SK-N-SH (cell line): ENCODE data around the gene PPARD. TPM values are rescaled to one million over a fixed set of nuclear protein-coding genes. Genes with fewer than 3 reads are reported as not detected.

Experiments
- CTCF ChIA-PET: fragments of 300-600, 350-600 bp; formaldehyde crosslinking; extraction: SDS; loops from one replicate; lab custom pipeline; 2021; lab: Yijun Ruan, JAX
- POLR2A ChIA-PET: fragments of 350-600 bp; sonication (Branson Sonifier 250); formaldehyde crosslinking; extraction: SDS; loops from one replicate; lab custom pipeline; 2020; ENCODE audit warnings: antibody characterized with exemption, inconsistent platforms; lab: Yijun Ruan, JAX
- DNase-seq: peaks from one replicate; pipeline ENCODE4 v3.0.0; 2012
- H2AFZ ChIP-seq: fragments of 200-600 bp; sonication (generic); 2 replicates; pipeline ENCODE4 v1.8.1; 2016; ENCODE audit warnings: antibody characterized with exemption, mild to moderate bottlenecking, low read depth
- H3F3A ChIP-seq: fragments of 200-600 bp; sonication (generic); replicated peaks from 2 replicates; pipeline ENCODE3; 2016; ENCODE audit warnings: antibody characterized with exemption, mild to moderate bottlenecking; ENCODE audit not compliant: insufficient read depth
- H3K27ac ChIP-seq, 2 experiments: fragments of 200-500 bp in 1 of 2; fragments of 200-600 bp in 1 of 2; sonication (Bioruptor generic) in 1 of 2; sonication (generic), shearing (Covaris generic) in 1 of 2; 2 replicates each; pipeline versions ENCODE4 v1.5.1 to v1.6.1; 2014 to 2016; ENCODE audit warnings: low read depth in 2 of 2, inconsistent platforms in 1 of 2, low read length in 1 of 2, mild to moderate bottlenecking in 1 of 2, mixed read lengths in 1 of 2
- H3K27me3 ChIP-seq: fragments of 200-600 bp; sonication (generic), shearing (Covaris generic); 2 replicates; pipeline ENCODE4 v1.6.1; 2016; ENCODE audit warnings: mixed run types; ENCODE audit not compliant: insufficient read depth
- H3K36me3 ChIP-seq, 2 experiments: fragments of 200-500 bp in 1 of 2; fragments of 200-600 bp in 1 of 2; sonication (Bioruptor generic) in 1 of 2; sonication (generic) in 1 of 2; replicated peaks in 1 of 2; 2 replicates each; pipeline versions ENCODE3 to v1.5.1; 2014 to 2016; ENCODE audit warnings: low read length in 1 of 2, mild to moderate bottlenecking in 1 of 2; ENCODE audit not compliant: insufficient read depth in 2 of 2, control insufficient read depth in 1 of 2
- H3K4me1 ChIP-seq, 2 experiments: fragments of 200-500 bp in 1 of 2; fragments of 200-600 bp in 1 of 2; sonication (Bioruptor generic) in 1 of 2; sonication (generic), shearing (Covaris generic) in 1 of 2; 2 replicates each; pipeline versions ENCODE4 v1.5.1 to v1.6.1; 2014 to 2016; ENCODE audit warnings: low read depth in 1 of 2, low read length in 1 of 2, mixed run types in 1 of 2; ENCODE audit not compliant: insufficient read depth in 2 of 2, control insufficient read depth in 1 of 2
- H3K4me2 ChIP-seq: fragments of 200-600 bp; sonication (generic), shearing (Covaris generic); 2 replicates; pipeline ENCODE4 v1.6.1; 2017; ENCODE audit warnings: mixed run types
- H3K4me3 ChIP-seq, 2 experiments: fragments of 200-500 bp in 1 of 2; fragments of 200-600 bp in 1 of 2; sonication (Bioruptor generic) in 1 of 2; sonication (generic), shearing (Covaris generic) in 1 of 2; 2 replicates each; pipeline versions ENCODE4 v1.5.1 to v1.8.1; 2014 to 2016; ENCODE audit warnings: low read depth in 2 of 2, inconsistent platforms in 1 of 2, low read length in 1 of 2, mild to moderate bottlenecking in 1 of 2, mixed read lengths in 1 of 2, moderate library complexity in 1 of 2
- H3K79me2 ChIP-seq: fragments of 200-600 bp; sonication (generic); 2 replicates; pipeline ENCODE4 v1.8.1; 2017; ENCODE audit warnings: mild to moderate bottlenecking; ENCODE audit not compliant: insufficient read depth
- H3K9ac ChIP-seq: fragments of 200-600 bp; sonication (generic); 2 replicates; pipeline ENCODE4 v1.6.1; 2017; ENCODE audit warnings: mixed run types
- H3K9me2 ChIP-seq: fragments of 200-600 bp; sonication (generic); 2 replicates; pipeline ENCODE4 v1.6.1; 2017; ENCODE audit warnings: mixed run types
- H3K9me3 ChIP-seq: fragments of 200-600 bp; sonication (generic); 2 replicates; pipeline ENCODE4 v1.6.1; 2017; ENCODE audit warnings: mixed run types, mild to moderate bottlenecking, moderate library complexity
- H4K20me1 ChIP-seq: fragments of 200-600 bp; sonication (generic); 2 replicates; pipeline ENCODE4 v1.6.1; 2017; ENCODE audit warnings: mild to moderate bottlenecking, mixed run types; ENCODE audit not compliant: insufficient read depth
- ELF1 ChIP-seq: IDR thresholded peaks from 2 replicates; pipeline ENCODE4 v1.4.0; 2012
- EZH2phosphoT487 ChIP-seq: fragments of 200-600 bp; sonication (generic); IDR thresholded peaks from 2 replicates; pipeline ENCODE4 v1.6.1; 2017; ENCODE audit warnings: low read depth, mixed run types, mild to moderate bottlenecking, antibody characterized with exemption, moderate library complexity, borderline replicate concordance
- FOSL2 ChIP-seq: IDR thresholded peaks from 2 replicates; pipeline ENCODE4 v1.4.0; 2012; ENCODE audit warnings: low read depth, mild to moderate bottlenecking, moderate library complexity, borderline replicate concordance
- FOXJ3 ChIP-seq: sonication (generic); formaldehyde crosslinking; IDR thresholded peaks from 2 replicates; pipeline ENCODE4 v1.5.1; 2020; ENCODE audit warnings: mild to moderate bottlenecking, missing genetic modification reagents
- FOXM1 ChIP-seq: IDR thresholded peaks from 2 replicates; pipeline ENCODE4 v1.4.0; 2012; ENCODE audit warnings: low read depth, mild to moderate bottlenecking
- JUND ChIP-seq: IDR thresholded peaks from 2 replicates; pipeline ENCODE4 v1.4.0; 2012
- MAX ChIP-seq: IDR thresholded peaks from 2 replicates; pipeline ENCODE4 v1.4.0; 2012; ENCODE audit warnings: low read depth
- MEF2A ChIP-seq: IDR thresholded peaks from 2 replicates; pipeline ENCODE4 v1.4.0; 2012; ENCODE audit warnings: low read depth, borderline replicate concordance
- MXI1 ChIP-seq: IDR thresholded peaks from 2 replicates; pipeline ENCODE4 v1.6.1; 2012; ENCODE audit warnings: mild to moderate bottlenecking, low read depth, low read length, improper control_type of control experiment
- RCOR1 ChIP-seq: fragments of 150-350 bp; IDR thresholded peaks from 2 replicates; pipeline ENCODE4 v1.6.1; 2017; ENCODE audit warnings: antibody characterized with exemption, low read length
- REST ChIP-seq: IDR thresholded peaks from 2 replicates; pipeline ENCODE4 v1.6.1; 2012; ENCODE audit warnings: mild to moderate bottlenecking, low read depth, low read length, moderate library complexity
- RFX5 ChIP-seq: IDR thresholded peaks from 2 replicates; pipeline ENCODE4 v1.6.1; 2012; ENCODE audit warnings: mild to moderate bottlenecking, improper control_type of control experiment, low read length
- RXRA ChIP-seq: IDR thresholded peaks from 2 replicates; pipeline ENCODE4 v1.4.0; 2012; ENCODE audit warnings: low read depth, mild to moderate bottlenecking, borderline replicate concordance
- TCF12 ChIP-seq: IDR thresholded peaks from 2 replicates; pipeline ENCODE4 v1.4.0; 2012
- USF2 ChIP-seq: fragments of 150-350 bp; IDR thresholded peaks from 2 replicates; pipeline ENCODE4 v1.6.1; 2017; ENCODE audit warnings: antibody characterized with exemption, low read length, low read depth, borderline replicate concordance
- YY1 ChIP-seq: IDR thresholded peaks from 2 replicates; pipeline ENCODE4 v1.4.0; 2012; ENCODE audit warnings: low read depth, mild to moderate bottlenecking
- WGBS: methylation state at CpG from one replicate; pipeline ENCODE4 v1.1.6; 2017; ENCODE audit warnings: low lambda C conversion rate; 5-methylcytosine and 5-hydroxymethylcytosine counted together
- polyA plus RNA-seq, 3 experiments: library from polyadenylated mRNA; depleted of rRNA; stranded (reverse); fragments of >200 nt; gene quantifications; 2 replicates each; pipeline ENCODE4 v1.2.3, GENCODE V29; 2012
- TF ChIP-seq, protein P1 (sequence below): fragments of 200-600 bp; sonication (generic); IDR thresholded peaks from 2 replicates; pipeline ENCODE4 v1.6.1; 2017; ENCODE audit warnings: antibody characterized with exemption, mild to moderate bottlenecking, moderate library complexity
- TF ChIP-seq, protein P2 (sequence below): fragments of 150-350 bp; IDR thresholded peaks from 2 replicates; pipeline ENCODE4 v1.6.1; 2016; ENCODE audit warnings: mild to moderate bottlenecking, low read depth, low read length

The PPARD gene
- polyA plus RNA-seq, 1 of the 3 experiments (the other 2 are of a cell fraction) = 13.3 TPM

DNA sequence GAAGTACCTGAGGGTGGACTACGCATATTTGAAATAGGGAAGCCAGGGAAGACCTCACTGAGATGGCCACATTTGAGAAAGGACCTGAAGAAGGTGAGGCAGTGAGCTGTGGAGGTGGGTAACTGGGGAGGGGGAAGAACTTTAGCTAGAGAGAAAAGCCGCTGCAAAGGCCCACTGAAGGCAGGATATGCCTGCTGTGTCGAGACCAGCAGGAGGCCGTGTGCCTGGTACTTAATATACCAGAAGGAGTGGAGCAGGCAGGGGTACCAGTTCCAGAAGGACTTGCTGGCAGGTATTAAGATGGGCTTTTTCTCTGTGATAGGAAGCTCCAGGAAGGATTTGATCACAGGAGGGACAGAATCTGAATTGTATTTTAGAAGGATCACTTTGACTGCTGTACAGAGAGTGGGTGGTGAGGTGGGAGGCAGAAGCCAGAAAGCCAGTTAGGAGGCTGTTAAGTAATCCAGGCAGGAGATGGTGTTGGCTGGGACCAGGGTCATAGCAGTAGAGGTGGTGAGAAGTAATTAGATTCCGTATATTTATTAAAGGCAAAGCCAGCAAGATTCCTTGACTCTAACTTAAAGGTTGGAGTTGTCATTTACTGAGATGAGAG, 55.6 kb downstream of the PPARD start:
- ChIA-PET POLR2A (no interaction called here), CTCF (no interaction called here)
- DNase-seq = no peak
- Histone ChIP-seq H3K27ac (no peak overlapping the region), H4K20me1 (no peaks in the 10 kb centered on the region), H3K27me3 (no peaks in the 10 kb centered on the region), H3K4me3 (no peak overlapping the region), H3K9me2 (no peaks in the 10 kb centered on the region), H3K4me1 (peaks cover 17 to 18% of the 10 kb centered on the region in 2 experiments; a peak in 3 of 4 replicates), H3F3A (no peaks in the 10 kb centered on the region), H3K79me2 (peaks cover 15% of the 10 kb centered on the region; the same call in 1 of the 2 replicates), H3K9me3 (no peaks in the 10 kb centered on the region), H3K9ac (no peak overlapping the region), H2AFZ (no peak overlapping the region), H3K36me3 (peaks cover 0 to 3% of the 10 kb centered on the region in 2 experiments), H3K4me2 (no peak overlapping the region)
- TF ChIP-seq FOSL2 (no peak), MAX (no peak), REST (no peak), FOXJ3 (CRISPR knock-in tag) (no peak), JUND (no peak), TCF12 (no peak), YY1 (no peak), MXI1 (no peak), USF2 (no peak), MEF2A (no peak), FOXM1 (no peak), RXRA (no peak), EZH2phosphoT487 (no peak), RCOR1 (no peak), RFX5 (no peak), ELF1 (no peak)
- TF ChIP-seq, protein P1, sequence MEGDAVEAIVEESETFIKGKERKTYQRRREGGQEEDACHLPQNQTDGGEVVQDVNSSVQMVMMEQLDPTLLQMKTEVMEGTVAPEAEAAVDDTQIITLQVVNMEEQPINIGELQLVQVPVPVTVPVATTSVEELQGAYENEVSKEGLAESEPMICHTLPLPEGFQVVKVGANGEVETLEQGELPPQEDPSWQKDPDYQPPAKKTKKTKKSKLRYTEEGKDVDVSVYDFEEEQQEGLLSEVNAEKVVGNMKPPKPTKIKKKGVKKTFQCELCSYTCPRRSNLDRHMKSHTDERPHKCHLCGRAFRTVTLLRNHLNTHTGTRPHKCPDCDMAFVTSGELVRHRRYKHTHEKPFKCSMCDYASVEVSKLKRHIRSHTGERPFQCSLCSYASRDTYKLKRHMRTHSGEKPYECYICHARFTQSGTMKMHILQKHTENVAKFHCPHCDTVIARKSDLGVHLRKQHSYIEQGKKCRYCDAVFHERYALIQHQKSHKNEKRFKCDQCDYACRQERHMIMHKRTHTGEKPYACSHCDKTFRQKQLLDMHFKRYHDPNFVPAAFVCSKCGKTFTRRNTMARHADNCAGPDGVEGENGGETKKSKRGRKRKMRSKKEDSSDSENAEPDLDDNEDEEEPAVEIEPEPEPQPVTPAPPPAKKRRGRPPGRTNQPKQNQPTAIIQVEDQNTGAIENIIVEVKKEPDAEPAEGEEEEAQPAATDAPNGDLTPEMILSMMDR = no peak
- TF ChIP-seq, protein P2, sequence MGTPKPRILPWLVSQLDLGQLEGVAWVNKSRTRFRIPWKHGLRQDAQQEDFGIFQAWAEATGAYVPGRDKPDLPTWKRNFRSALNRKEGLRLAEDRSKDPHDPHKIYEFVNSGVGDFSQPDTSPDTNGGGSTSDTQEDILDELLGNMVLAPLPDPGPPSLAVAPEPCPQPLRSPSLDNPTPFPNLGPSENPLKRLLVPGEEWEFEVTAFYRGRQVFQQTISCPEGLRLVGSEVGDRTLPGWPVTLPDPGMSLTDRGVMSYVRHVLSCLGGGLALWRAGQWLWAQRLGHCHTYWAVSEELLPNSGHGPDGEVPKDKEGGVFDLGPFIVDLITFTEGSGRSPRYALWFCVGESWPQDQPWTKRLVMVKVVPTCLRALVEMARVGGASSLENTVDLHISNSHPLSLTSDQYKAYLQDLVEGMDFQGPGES = no peak
- 94% methylated on average over 4 of the region's 5 CpGs for WGBS
